ENCODE measurements around the gene MED8.

The MED8 gene, protein sequence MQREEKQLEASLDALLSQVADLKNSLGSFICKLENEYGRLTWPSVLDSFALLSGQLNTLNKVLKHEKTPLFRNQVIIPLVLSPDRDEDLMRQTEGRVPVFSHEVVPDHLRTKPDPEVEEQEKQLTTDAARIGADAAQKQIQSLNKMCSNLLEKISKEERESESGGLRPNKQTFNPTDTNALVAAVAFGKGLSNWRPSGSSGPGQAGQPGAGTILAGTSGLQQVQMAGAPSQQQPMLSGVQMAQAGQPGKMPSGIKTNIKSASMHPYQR

DNA sequence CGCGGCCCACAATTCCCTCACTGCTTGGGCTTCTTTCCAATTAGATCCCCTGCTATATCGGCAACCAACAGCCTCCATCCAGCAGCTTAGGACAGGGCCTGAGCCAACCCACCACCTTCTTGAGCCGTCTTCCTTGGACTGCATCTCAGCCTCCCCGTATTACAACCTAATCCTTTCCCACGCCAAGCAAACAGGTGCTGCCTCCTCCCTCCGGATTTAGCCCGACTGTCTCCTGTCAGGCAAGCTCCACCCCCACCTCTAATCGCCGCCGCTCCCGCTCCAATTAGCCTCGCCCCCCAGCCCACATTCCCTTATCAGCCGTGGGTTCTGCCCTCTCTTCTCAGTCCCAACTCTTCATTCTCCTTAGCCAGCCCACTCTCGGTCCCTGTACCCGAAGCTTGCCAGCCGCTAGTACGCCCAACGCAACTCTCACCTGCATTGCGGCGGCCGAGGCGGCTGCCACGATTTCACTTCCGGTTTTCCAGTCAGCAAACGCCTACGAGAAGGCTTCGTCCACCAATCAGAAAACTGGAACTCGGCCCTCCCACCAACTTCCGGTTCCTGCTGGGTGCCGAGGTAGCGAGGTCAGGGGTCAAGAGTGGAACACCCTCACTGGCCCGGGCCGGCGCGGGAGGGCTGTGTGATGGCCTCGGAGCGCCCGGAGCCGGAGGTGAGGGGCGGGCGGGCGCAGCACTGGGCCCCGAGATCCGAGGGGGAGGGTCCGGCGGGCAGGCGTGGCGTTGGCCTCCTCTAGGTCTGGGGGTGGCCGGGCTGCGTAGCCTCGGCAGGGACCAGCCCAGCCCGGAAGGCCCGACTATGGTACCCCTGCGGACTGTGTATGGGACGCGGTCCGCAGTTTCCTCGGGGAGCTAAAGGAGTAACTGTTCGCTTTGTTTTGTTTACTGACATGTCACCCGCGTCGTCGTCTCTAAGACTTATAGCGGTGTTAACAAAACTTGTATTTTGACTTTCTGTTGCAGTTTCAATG, at the start of gene MED8, which contains the start of gene SZT2:
MED8 (minus strand) TSS at position 475 of the 988 bp plus-strand sequence; CDS start at position 439, 36 bp downstream.
SZT2 (plus strand) TSS at position 574 of the 988 bp plus-strand sequence; CDS start at position 644, 70 bp downstream.
- peak; percentile 62 for FAIRE-seq
- peak; percentile 88 for DNase-seq (ENCODE audit: low spot score)

- FAIRE-seq (no peak), DNase-seq (ENCODE audit: low spot score) (no peak)
These were observed 49.5 kb upstream of the MED8 start for GRCh38 chr1:43438953-43439581.

DNA sequence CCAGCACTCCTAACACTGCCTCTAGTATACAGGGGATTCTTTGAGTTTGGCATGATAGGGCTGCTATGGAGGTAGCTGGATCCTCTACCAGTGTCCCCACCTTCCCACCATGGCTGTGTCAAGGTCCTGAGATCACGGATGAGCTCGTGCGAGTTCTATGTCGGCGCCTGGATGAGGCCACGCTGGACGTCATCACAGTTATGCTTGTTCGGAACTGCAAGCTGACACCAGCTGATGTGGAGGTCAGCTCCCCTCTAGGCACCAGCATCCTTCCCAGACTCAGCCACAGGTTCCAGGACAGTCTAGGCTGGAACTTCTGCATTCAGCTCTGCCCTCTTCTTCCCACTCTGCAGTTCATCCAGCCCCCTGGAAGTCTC, 49.0 kb upstream of the MED8 start:
- no peak for FAIRE-seq
- no peak for DNase-seq (ENCODE audit: low spot score)

GRCh38 chr1:43438006-43438405, 48.4 kb upstream of the MED8 start:
- no peak for DNase-seq (ENCODE audit: low spot score)
- FAIRE-seq: no peak

DNA sequence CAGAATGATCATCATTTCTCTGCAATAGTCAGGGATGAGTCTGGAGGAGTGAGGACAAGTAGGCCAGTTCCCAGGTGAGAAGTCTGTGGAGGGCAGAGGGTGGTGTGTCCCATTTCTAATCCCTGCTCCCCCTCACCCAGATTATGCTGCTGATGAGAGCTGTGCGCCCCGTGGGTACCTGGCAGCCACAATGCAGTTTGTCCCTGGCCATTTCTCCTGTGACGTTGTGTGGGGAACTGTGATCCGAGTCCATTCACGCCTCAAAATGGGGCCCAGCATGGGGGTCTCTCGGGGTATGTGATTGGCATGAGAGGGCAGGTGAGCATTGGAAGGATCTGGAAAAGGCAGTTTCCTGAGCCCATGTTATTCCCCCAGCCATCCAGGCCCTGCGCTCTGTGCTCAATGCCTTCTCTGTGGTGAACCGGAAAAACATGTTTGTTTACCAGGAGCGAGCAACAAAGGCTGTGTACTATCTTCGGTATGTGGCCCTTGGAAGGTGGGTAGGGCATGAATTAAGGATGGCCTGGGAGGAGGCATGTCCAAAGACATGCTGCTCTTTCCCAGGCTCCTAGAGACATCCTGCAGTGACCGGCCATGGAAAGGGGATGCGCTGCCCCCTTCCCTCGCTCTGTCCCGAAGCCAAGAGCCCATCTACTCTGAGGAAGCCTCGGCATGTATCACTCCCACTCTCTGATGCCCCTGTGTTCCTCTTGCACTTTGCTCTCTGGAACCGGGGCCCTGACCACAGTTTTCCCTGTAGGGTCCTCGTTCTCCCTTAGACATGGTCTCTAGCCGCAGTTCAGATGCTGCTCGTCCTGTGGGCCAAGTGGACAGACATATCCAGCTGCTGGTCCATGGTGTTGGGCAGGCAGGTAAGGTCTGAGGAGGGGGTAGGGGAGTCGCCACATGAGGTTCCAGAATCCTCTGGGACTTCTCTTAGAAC, 47.7 kb upstream of the MED8 start:
- FAIRE-seq: no peak
- DNase-seq (ENCODE audit: low spot score): no peak

GRCh38 chr1:43436371-43436770, 46.8 kb upstream of the MED8 start:
- FAIRE-seq (no peak), DNase-seq (ENCODE audit: low spot score) (no peak)

DNA sequence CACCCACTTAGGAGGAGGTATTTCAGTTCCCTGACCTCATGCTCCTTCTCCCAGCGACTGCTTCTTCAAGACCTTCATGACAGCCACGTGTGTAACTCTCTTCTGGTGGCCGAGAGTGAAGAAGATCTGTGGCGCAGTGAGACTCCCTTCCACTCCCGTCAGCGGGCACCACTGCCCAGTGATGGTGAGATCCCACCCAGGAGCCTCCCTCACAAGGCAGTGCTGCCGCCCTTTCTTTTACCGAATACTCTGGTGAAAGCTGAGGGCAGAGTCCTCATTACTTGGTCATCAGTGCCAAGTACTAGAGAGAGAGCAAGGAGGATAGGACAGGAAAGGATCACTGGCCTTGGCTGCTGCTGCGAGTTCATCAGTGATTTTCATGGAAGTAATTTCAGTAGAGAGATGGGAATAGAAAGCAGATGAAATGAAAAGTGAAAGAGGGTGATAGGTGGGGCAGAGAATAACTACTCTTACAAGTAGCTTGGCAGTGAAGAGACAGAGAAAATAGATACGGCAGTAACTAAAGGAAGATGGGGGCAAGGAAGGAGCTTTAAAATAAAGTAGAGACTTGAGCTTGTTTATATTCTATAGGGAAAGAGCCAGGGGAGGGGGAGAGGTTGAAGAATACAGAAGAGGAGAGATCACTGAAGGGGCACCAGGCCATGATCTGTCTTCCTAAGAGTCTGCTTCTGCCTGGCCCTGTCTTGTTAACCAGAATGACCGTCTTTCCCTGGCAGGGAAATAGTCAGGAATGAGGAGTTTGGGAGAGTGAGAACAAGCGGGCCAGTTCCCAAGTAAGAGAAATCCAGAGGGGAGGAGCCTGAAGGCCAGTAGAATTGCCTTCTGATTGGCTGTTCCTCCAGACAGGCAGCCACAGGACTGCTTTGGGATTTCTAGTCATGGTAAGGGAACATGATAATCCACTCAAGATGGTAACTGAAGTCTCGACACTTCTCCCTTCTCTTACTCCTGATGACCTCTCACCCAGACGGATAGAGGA, 45.8 kb upstream of the MED8 start:
- FAIRE-seq: no peak
- no peak for DNase-seq (ENCODE audit: low spot score)

DNA sequence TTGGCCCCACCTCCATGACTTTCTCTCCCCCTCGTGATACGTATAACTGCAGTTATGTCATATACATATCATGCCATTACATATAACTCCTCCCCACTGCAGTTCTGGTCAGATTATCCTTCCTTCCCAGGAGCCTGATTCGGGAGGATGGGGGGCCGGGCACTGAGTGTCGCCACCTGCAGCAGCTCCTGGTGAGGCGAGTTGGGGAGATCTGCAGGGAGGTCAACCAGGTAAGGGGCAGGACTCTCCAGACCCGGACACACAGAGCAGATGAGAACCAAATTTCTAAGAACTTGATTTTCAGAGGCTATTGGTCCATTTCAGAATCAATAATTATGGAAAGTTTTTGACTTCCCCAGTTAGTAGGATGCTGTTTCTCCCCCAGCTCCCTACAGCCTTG, 44.7 kb upstream of the MED8 start:
- DNase-seq (ENCODE audit: low spot score) (no peak), FAIRE-seq (no peak)

GRCh38 chr1:43432907-43433306, 43.3 kb upstream of the MED8 start:
- DNase-seq (ENCODE audit: low spot score): no peak
- FAIRE-seq: no peak

- no peak for FAIRE-seq
- no peak for DNase-seq (ENCODE audit: low spot score)
These were observed 42.7 kb upstream of the MED8 start for GRCh38 chr1:43432171-43432860.

GRCh38 chr1:43431676-43432075, 42.1 kb upstream of the MED8 start:
- DNase-seq (ENCODE audit: low spot score): no peak

GRCh38 chr1:43430831-43431230, 41.2 kb upstream of the MED8 start:
- DNase-seq (ENCODE audit: low spot score) (no peak), FAIRE-seq (no peak)

More at GRCh38 chr1:43431676-43432075, 42.1 kb upstream of the MED8 start:
- FAIRE-seq: no peak

- DNase-seq (ENCODE audit: low spot score) (no peak), FAIRE-seq (no peak)
These were observed 38.3 kb upstream of the MED8 start for GRCh38 chr1:43427941-43428340.

- no peak for DNase-seq (ENCODE audit: low spot score)
- FAIRE-seq: no peak
These were observed 37.9 kb upstream of the MED8 start for GRCh38 chr1:43427524-43427923.

- no peak for FAIRE-seq
- DNase-seq (ENCODE audit: low spot score): no peak
These were observed 36.6 kb upstream of the MED8 start for GRCh38 chr1:43426221-43426620.

DNA sequence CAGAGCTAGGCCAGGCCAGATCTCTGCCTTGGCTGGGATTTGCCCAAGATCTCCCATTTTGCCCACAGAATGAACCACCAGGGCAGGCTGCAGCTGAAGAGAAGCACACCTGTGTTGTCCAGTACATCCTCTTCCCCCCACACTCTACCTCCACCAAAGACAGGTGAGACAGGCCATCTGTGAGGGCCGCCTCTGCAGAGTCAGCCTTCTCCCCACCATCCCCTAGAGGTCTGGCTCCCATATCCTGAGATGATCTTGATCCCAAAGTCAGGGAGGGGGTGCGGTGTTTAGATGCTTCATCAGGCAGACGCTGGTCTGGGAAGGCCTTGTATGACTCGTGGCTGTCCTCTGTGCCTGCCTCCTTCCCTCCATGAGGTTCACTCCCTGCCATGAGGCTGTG, 35.4 kb upstream of the MED8 start:
- no peak for DNase-seq (ENCODE audit: low spot score)
- FAIRE-seq: no peak

- no peak for DNase-seq (ENCODE audit: low spot score)
- FAIRE-seq: no peak
These were observed 34.3 kb upstream of the MED8 start for GRCh38 chr1:43423672-43424550.

Measured in RCC 7860 (cell line).